CD4-positive, alpha-beta T cell (primary cell): ENCODE measurements around the gene RPS17. TPM values are rescaled to one million over a fixed set of nuclear protein-coding genes. Genes with fewer than 3 reads are reported as not detected.

ENCODE experiments used
- ATAC-seq: fragments of 200-7000 bp; cut with Tn5 transposase; one replicate; pipeline ENCODE4 v1.10.0; 2022; ENCODE audit warnings: mild to moderate bottlenecking; ENCODE audit not compliant: poor library complexity
- CTCF ChIA-PET: fragments of 350-600 bp; sonication (Branson Sonifier 250); formaldehyde crosslinking; loops from one replicate; lab custom pipeline; 2021; ENCODE audit warnings: antibody characterized with exemption, inconsistent platforms; lab: Charles Lee
- POLR2A ChIA-PET: fragments of 350-600 bp; sonication (Branson Sonifier 250); formaldehyde crosslinking; loops from one replicate; lab custom pipeline; 2021; ENCODE audit warnings: antibody characterized with exemption, inconsistent platforms; lab: Charles Lee
- DNase-seq, 14 experiments: peaks; one replicate each; pipeline ENCODE4 v3.0.0-alpha.2; 2013 to 2020; ENCODE audit warnings: mixed read lengths in 2 of 14
- H3K27ac ChIP-seq, 2 donors: one replicate each; pipeline versions ENCODE4 v1.5.1 to v1.7.0; 2013; ENCODE audit warnings: low read length in 2 of 2, low read depth in 1 of 2, mild to moderate bottlenecking in 1 of 2
- H3K27me3 ChIP-seq, 2 experiments: 1 replicate in 1 of 2; 2 replicates in 1 of 2; pipeline versions ENCODE4 v1.6.1 to v1.7.0; 2013; ENCODE audit warnings: low read length in 2 of 2, control low read depth in 1 of 2, mild to moderate bottlenecking in 1 of 2, moderate library complexity in 1 of 2; ENCODE audit not compliant: insufficient read depth in 2 of 2, control insufficient read depth in 1 of 2
- H3K36me3 ChIP-seq: one replicate; pipeline ENCODE4 v1.6.1; 2013; ENCODE audit warnings: low read length, control low read depth; ENCODE audit not compliant: insufficient read depth
- H3K4me1 ChIP-seq: one replicate; pipeline ENCODE4 v1.6.1; 2013; ENCODE audit warnings: low read length, control low read depth; ENCODE audit not compliant: insufficient read depth
- H3K4me3 ChIP-seq: one replicate; pipeline ENCODE4 v1.5.1; 2013; ENCODE audit warnings: mild to moderate bottlenecking, low read length, moderate library complexity
- H3K9me3 ChIP-seq, 2 experiments: 1 replicate in 1 of 2; 2 replicates in 1 of 2; pipeline versions ENCODE4 v1.6.1 to v1.7.0; 2013; ENCODE audit warnings: low read length in 2 of 2, mild to moderate bottlenecking in 2 of 2, control low read depth in 1 of 2, moderate library complexity in 1 of 2; ENCODE audit not compliant: control insufficient read depth in 1 of 2, insufficient read depth in 1 of 2
- H3K27ac Mint-ChIP-seq: one replicate; pipeline ENCODE4 v1.8.0; 2020; ENCODE audit warnings: mixed read lengths
- H3K27me3 Mint-ChIP-seq: one replicate; pipeline ENCODE4 v1.8.0; 2021; ENCODE audit warnings: mixed read lengths
- H3K36me3 Mint-ChIP-seq: one replicate; pipeline ENCODE4 v1.8.0; 2021; ENCODE audit warnings: low read depth, mixed read lengths
- H3K4me1 Mint-ChIP-seq: one replicate; pipeline ENCODE4 v1.8.0; 2021; ENCODE audit warnings: low read depth, mixed read lengths
- H3K4me3 Mint-ChIP-seq: one replicate; pipeline ENCODE4 v1.8.0; 2020; ENCODE audit warnings: mild to moderate bottlenecking, mixed read lengths
- H3K9me3 Mint-ChIP-seq: one replicate; pipeline ENCODE4 v1.8.0; 2020; ENCODE audit warnings: mixed read lengths
- intact Hi-C, 2 experiments: fragments of 100-400 bp; cut with DNase I in 1 of 2; cut with micrococcal nuclease in 1 of 2; formaldehyde crosslinking; loops; one replicate each; pipeline versions ENCODE4 v1.15.1 to v1.9.0; 2023 to 2025; cut with DNase I, micrococcal nuclease
- total RNA-seq, 174 experiments: library from RNA in 2 of 174; stranded (reverse) in 2 of 174; gene quantifications; one replicate each; pipeline ENCODE4 v1.2.3 and lab custom pipeline; 2021 to 2026
- TF ChIP-seq, protein P1 (sequence below): fragments of 200-600 bp; IDR thresholded peaks from one replicate; pipeline ENCODE4 v1.8.0; 2022; ENCODE audit warnings: antibody characterized with exemption, mild to moderate bottlenecking

The RPS17 gene
- total RNA-seq, 2 experiments from 2014 or later, result 3,141 to 3,180 TPM

DNA sequence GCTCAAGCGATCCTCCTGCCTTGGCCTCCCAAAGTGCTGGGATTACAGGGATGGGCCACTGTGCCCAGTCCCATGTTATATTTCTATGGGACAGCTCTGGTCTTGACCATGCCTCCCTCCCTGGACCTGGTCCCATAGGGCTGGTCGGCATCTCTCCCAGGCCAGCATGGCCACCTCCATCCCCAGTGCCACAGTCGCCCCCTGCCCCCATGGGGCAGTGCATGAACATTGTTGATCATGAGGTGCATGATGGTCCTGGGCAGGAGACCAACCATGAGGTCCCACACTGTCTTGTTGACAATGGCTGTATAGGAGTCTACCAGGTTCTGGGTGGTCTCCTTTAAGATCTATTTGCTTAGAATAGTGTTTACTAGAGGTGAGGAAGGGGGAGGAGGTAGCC is 6.5 kb downstream of the RPS17 start:
- ChIA-PET CTCF (no interaction called here), POLR2A (interaction anchor here (0.6 kb wide), 1 partner anchor 1535 kb away, joined by 3 read pairs; no protein-coding TSS in a partner anchor)
- no peak overlapping the region for H3K27ac Mint-ChIP-seq
- Histone ChIP-seq H3K4me1 (peaks cover 18% of the 10 kb centered on the region), H3K27ac (no peak overlapping the region), H3K9me3 (no peaks in the 10 kb centered on the region), H3K36me3 (peaks cover 44% of the 10 kb centered on the region), H3K27me3 (no peaks in the 10 kb centered on the region), H3K4me3 (no peak overlapping the region)
- intact Hi-C loops, result no loop called here
- H3K4me3 Mint-ChIP-seq, result no peak overlapping the region
- H3K9me3 Mint-ChIP-seq, result no peaks in the 10 kb centered on the region
- H3K4me1 Mint-ChIP-seq, result peaks cover 17% of the 10 kb centered on the region
- ATAC-seq (no peak), DNase-seq (no peak)
- TF ChIP-seq, protein P1, sequence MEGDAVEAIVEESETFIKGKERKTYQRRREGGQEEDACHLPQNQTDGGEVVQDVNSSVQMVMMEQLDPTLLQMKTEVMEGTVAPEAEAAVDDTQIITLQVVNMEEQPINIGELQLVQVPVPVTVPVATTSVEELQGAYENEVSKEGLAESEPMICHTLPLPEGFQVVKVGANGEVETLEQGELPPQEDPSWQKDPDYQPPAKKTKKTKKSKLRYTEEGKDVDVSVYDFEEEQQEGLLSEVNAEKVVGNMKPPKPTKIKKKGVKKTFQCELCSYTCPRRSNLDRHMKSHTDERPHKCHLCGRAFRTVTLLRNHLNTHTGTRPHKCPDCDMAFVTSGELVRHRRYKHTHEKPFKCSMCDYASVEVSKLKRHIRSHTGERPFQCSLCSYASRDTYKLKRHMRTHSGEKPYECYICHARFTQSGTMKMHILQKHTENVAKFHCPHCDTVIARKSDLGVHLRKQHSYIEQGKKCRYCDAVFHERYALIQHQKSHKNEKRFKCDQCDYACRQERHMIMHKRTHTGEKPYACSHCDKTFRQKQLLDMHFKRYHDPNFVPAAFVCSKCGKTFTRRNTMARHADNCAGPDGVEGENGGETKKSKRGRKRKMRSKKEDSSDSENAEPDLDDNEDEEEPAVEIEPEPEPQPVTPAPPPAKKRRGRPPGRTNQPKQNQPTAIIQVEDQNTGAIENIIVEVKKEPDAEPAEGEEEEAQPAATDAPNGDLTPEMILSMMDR, result no peak
- no peaks in the 10 kb centered on the region for H3K27me3 Mint-ChIP-seq
- peaks cover 63% of the 10 kb centered on the region for H3K36me3 Mint-ChIP-seq

DNA sequence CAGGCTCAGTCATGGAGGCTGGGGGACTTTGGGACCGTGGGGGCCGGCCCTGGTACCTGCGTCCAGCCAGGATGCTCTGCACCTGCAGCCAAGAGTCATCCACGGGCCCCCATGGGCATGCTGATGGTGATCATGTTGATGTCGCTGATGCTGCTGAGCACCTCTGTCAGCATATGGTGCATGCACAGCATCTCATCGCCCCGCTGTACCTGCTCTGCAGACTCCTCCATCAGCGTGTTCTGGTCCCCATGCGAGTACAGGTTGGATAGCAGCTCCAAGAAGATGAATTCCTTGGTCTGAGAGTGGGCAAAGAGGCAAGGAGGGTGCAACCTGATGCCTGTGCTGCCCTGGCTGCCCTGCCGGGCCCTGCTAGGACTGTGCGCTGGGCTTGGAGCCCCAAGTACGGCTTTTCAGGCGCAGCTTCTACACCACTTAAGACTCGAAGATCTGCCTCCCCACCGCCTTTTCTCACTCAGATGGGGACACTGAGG is 7.2 kb downstream of the RPS17 start:
- Histone ChIP-seq H3K4me1 (peaks cover 11% of the 10 kb centered on the region), H3K36me3 (peaks cover 37% of the 10 kb centered on the region), H3K27ac (no peak overlapping the region), H3K9me3 (no peaks in the 10 kb centered on the region), H3K27me3 (no peaks in the 10 kb centered on the region), H3K4me3 (no peak overlapping the region)
- CTCF ChIA-PET, result no interaction called here
- H3K9me3 Mint-ChIP-seq, result no peaks in the 10 kb centered on the region
- no peak overlapping the region for H3K27ac Mint-ChIP-seq
- intact Hi-C loops, result no loop called here
- peaks cover 55% of the 10 kb centered on the region for H3K36me3 Mint-ChIP-seq
- TF ChIP-seq, protein P1, result no peak
- DNase-seq (peak in 1 of 14 experiments; percentile 16), ATAC-seq (no peak)
- peaks cover 10% of the 10 kb centered on the region for H3K4me1 Mint-ChIP-seq
- POLR2A ChIA-PET, result no interaction called here
- no peaks in the 10 kb centered on the region for H3K27me3 Mint-ChIP-seq
- H3K4me3 Mint-ChIP-seq, result no peak overlapping the region

DNA sequence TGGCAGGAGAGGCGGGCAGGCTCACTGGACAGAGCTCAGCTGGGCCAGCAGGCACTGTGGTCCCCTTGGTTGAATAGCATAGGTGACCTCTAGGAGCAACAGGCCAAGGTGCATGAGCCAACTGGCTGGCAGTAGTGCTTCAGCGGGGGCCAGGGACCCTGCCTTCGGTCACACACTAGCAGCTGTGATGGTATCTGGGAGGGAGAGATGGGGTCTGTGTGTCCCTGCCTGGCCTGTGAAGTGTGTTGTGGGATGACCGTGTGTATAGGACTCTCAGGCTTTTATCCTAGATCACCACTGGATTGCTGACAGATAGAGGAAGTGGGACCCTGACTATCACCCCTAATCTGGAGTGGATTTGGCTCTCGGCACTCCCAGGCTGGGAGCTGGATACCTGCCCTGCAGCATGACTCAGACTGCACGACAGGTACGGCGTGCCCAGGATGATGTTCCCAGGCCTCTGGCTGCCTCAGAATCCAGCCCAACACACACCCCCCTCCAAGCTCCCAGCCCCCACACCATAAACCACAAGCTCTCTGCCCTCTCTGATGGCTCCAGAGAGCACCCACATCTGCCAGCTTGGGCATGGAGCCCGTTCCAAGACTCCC is 7.8 kb downstream of the RPS17 start:
- Histone ChIP-seq H3K9me3 (no peaks in the 10 kb centered on the region), H3K27me3 (no peaks in the 10 kb centered on the region), H3K27ac (no peak overlapping the region), H3K36me3 (peaks cover 31% of the 10 kb centered on the region), H3K4me3 (no peak overlapping the region), H3K4me1 (peaks cover 7% of the 10 kb centered on the region)
- ChIA-PET POLR2A (interaction anchor here (3.8 kb wide), 1 partner anchor 8 kb away, joined by 54 read pairs; the partner anchor contains the start of gene RPS17), CTCF (interaction anchor here (3.2 kb wide), 1 partner anchor 9 kb away, joined by 58 read pairs; the partner anchor contains the start of gene RPS17)
- intact Hi-C loops, result no loop called here
- DNase-seq, result peak in 1 of 14 experiments; percentile 14
- Mint-ChIP-seq H3K36me3 (peaks cover 49% of the 10 kb centered on the region), H3K27ac (no peak overlapping the region), H3K27me3 (no peaks in the 10 kb centered on the region), H3K9me3 (no peaks in the 10 kb centered on the region), H3K4me3 (no peak overlapping the region), H3K4me1 (peaks cover 4% of the 10 kb centered on the region)
- no peak for ATAC-seq
- TF ChIP-seq, protein P1, result no peak
